HepG2 (cell line): ENCODE data around the gene SMYD2. TPM values are rescaled to one million over a fixed set of nuclear protein-coding genes. Genes with fewer than 3 reads are reported as not detected.

Source experiments
- ATAC-seq: fragments of 200-7000 bp; cut with Tn5 transposase; 3 replicates; pipeline ENCODE4 v1.9.1; 2020; ENCODE audit warnings: mild to moderate bottlenecking, moderate library complexity
- BruUV-seq: library from RNA; stranded (reverse); fragments of 400-500 nt; replicated peaks from 2 replicates; lab custom pipeline; 2021; lab: Mats Ljungman, UMichigan
- CTCF ChIA-PET: fragments of 300-600 bp; formaldehyde crosslinking; extraction: SDS; loops from one replicate; lab custom pipeline; 2021; ENCODE audit warnings: low total read pairs, inconsistent platforms, low intra/inter-chr PET ratio; lab: Yijun Ruan, JAX
- POLR2A ChIA-PET: fragments of 350-600 bp; sonication (Branson Sonifier 250); formaldehyde crosslinking; loops from one replicate; lab custom pipeline; 2020; ENCODE audit warnings: antibody characterized with exemption, inconsistent platforms; lab: Yijun Ruan, JAX
- DNase-seq: peaks from one replicate; pipeline ENCODE4 v3.0.0-alpha.2; 2015; ENCODE audit warnings: low spot score
- FAIRE-seq: peaks from 3 replicates; lab custom pipeline; 2011; peaks lifted over from hg19 to GRCh38; lab: Jason Lieb, UNC
- H2AFZ ChIP-seq: one replicate; pipeline ENCODE4 v1.6.1; 2011; ENCODE audit warnings: low read length, inconsistent platforms
- H3K27ac ChIP-seq: fragments of 300-600 bp; 3 replicates; pipeline ENCODE4 v1.8.0; 2011; ENCODE audit warnings: mixed run types, mild to moderate bottlenecking, mixed read lengths, low read length, inconsistent platforms; ENCODE audit not compliant: insufficient read depth; ENCODE audit errors: extremely low read length
- H3K27me3 ChIP-seq, 2 experiments: fragments of 200-600 bp in 1 of 2; 2 replicates in 1 of 2; 3 replicates in 1 of 2; pipeline versions ENCODE4 v1.6.0 to v1.8.0; 2011; ENCODE audit warnings: low read length in 2 of 2, mild to moderate bottlenecking in 2 of 2, moderate library complexity in 2 of 2, inconsistent platforms in 1 of 2; ENCODE audit not compliant: insufficient read depth in 2 of 2, control insufficient read depth in 1 of 2
- H3K36me3 ChIP-seq, 2 experiments: fragments of 200-600 bp in 1 of 2; replicated peaks in 1 of 2; 2 replicates in 1 of 2; 3 replicates in 1 of 2; pipeline versions ENCODE4 v1.5.1 to v1.8.0; 2011; ENCODE audit warnings: low read length in 2 of 2, inconsistent platforms in 1 of 2; ENCODE audit not compliant: insufficient read depth in 2 of 2, control insufficient read depth in 1 of 2
- H3K4me1 ChIP-seq: 2 replicates; pipeline ENCODE4 v1.5.1; 2012; ENCODE audit warnings: low read length, inconsistent platforms; ENCODE audit not compliant: insufficient read depth
- H3K4me2 ChIP-seq: 2 replicates; pipeline ENCODE4 v1.6.0; 2011; ENCODE audit warnings: low read depth, low read length, inconsistent platforms
- H3K4me3 ChIP-seq, 3 experiments: fragments of 200-600 bp in 1 of 3; sonication (generic), shearing (Covaris generic) in 1 of 3; replicated peaks in 1 of 3; 2 replicates each; pipeline ENCODE4 v1.5.1; 2011 to 2016; ENCODE audit warnings: low read length in 3 of 3, inconsistent platforms in 2 of 3, low read depth in 2 of 3, mild to moderate bottlenecking in 2 of 3, control low read depth in 1 of 3, mixed read lengths in 1 of 3; ENCODE audit not compliant: insufficient read depth in 1 of 3
- H3K79me2 ChIP-seq: one replicate; pipeline ENCODE4 v1.6.1; 2011; ENCODE audit warnings: low read length, inconsistent platforms; ENCODE audit not compliant: insufficient read depth
- H3K9ac ChIP-seq: 2 replicates; pipeline ENCODE4 v1.6.0; 2011; ENCODE audit warnings: mild to moderate bottlenecking, low read depth, low read length, inconsistent platforms; ENCODE audit not compliant: insufficient read depth
- H3K9me3 ChIP-seq: 2 replicates; pipeline ENCODE4 v1.5.1; 2012; ENCODE audit warnings: mild to moderate bottlenecking, low read length
- H4K20me1 ChIP-seq: 2 replicates; pipeline ENCODE4 v1.6.0; 2011; ENCODE audit warnings: inconsistent platforms, mild to moderate bottlenecking, low read length, moderate library complexity; ENCODE audit not compliant: insufficient read depth
- HNRNPH1 ChIP-seq: fragments of 200-400 bp; formaldehyde crosslinking; optimal IDR thresholded peaks from 2 replicates; pipeline ENCODE3; 2017; ENCODE audit warnings: mild to moderate bottlenecking, low read depth, low read length
- HNRNPUL1 ChIP-seq: fragments of 200-400 bp; formaldehyde crosslinking; IDR thresholded peaks from 2 replicates; pipeline ENCODE4 v1.6.1; 2017; ENCODE audit warnings: low read depth, mild to moderate bottlenecking, low read length, moderate library complexity
- MAFG ChIP-seq: sonication (generic); formaldehyde crosslinking; IDR thresholded peaks from 2 replicates; pipeline ENCODE4 v1.5.1; 2020; ENCODE audit warnings: mild to moderate bottlenecking, missing genetic modification reagents
- MYNN ChIP-seq: sonication (generic); formaldehyde crosslinking; IDR thresholded peaks from 2 replicates; pipeline ENCODE4 v1.4.0; 2020; ENCODE audit warnings: mild to moderate bottlenecking, low read depth, missing genetic modification reagents
- POGZ ChIP-seq: sonication (generic); formaldehyde crosslinking; IDR thresholded peaks from 2 replicates; pipeline ENCODE4 v1.4.0; 2020; ENCODE audit warnings: mild to moderate bottlenecking, missing genetic modification reagents
- SOX13 ChIP-seq, 3 experiments: fragments of 450-650 bp in 1 of 3; sonication (generic) in 1 of 3; formaldehyde crosslinking in 1 of 3; IDR thresholded peaks in 2 of 3; conservative IDR thresholded peaks in 1 of 3; 2 replicates each; pipeline versions ENCODE4 v1.5.0 to v1.6.1; 2016 to 2020; ENCODE audit warnings: antibody characterized with exemption in 1 of 3, mild to moderate bottlenecking in 1 of 3, missing compliant biosample characterization in 1 of 3, missing genetic modification reagents in 1 of 3, moderate library complexity in 1 of 3
- SP4 ChIP-seq: sonication (generic); formaldehyde crosslinking; IDR thresholded peaks from 2 replicates; pipeline ENCODE4 v1.8.1; 2023; ENCODE audit warnings: mild to moderate bottlenecking, missing genetic modification reagents
- ZNF441 ChIP-seq: sonication (generic); formaldehyde crosslinking; IDR thresholded peaks from 2 replicates; pipeline ENCODE4 v1.7.0; 2021; ENCODE audit warnings: missing genetic modification reagents, borderline replicate concordance
- ZNF468 ChIP-seq: sonication (generic); formaldehyde crosslinking; IDR thresholded peaks from 2 replicates; pipeline ENCODE4 v1.8.0; 2022; ENCODE audit warnings: mild to moderate bottlenecking, moderate library complexity, missing genetic modification reagents
- WGBS: methylation state at CpG from one replicate; pipeline ENCODE4 v1.1.6; 2017; ENCODE audit warnings: low lambda C conversion rate; 5-methylcytosine and 5-hydroxymethylcytosine counted together
- in situ Hi-C: cut with HindIII; loops from 2 replicates; pipeline ENCODE4 v1.10.0; 2017; ENCODE audit warnings: low pct_unique_long_range_greater_than_20kb; ENCODE audit not compliant: extremely low pct_ligation_motif_present
- intact Hi-C: fragments of 100-400 bp; cut with micrococcal nuclease; formaldehyde crosslinking; loops from one replicate; pipeline ENCODE4 v1.10.0; 2022; ENCODE audit not compliant: unreplicated experiment
- polyA plus RNA-seq, 8 experiments: library from polyadenylated mRNA; depleted of rRNA in 3 of 8; stranded (reverse) in 7 of 8; unstranded in 1 of 8; fragments of >200 nt; fragmentation: Illumina TruSeq in 4 of 8; extraction: Trizol in 4 of 8; gene quantifications; 2 replicates each; pipeline versions ENCODE4 v1.2.1 to v1.2.3, GENCODE V29; 2011 to 2016; ENCODE audit warnings: low read depth in 4 of 8, missing spikeins in 1 of 8, mixed read lengths in 1 of 8; ENCODE audit not compliant: insufficient read depth in 1 of 8
- total RNA-seq, 5 experiments: library from RNA; depleted of rRNA; stranded (reverse); fragments of >200 nt; fragmentation: Illumina TruSeq; extraction: Trizol; gene quantifications; 2 replicates each; pipeline ENCODE4 v1.2.3, GENCODE V29; 2016; ENCODE audit warnings: low read depth in 1 of 5
- TF ChIP-seq, protein P1 (sequence below): sonication (generic); formaldehyde crosslinking; conservative IDR thresholded peaks from 2 replicates; pipeline ENCODE4 v1.4.0; 2020; ENCODE audit warnings: missing genetic modification reagents
- TF ChIP-seq, protein P2 (sequence below): sonication (generic); formaldehyde crosslinking; conservative IDR thresholded peaks from 2 replicates; pipeline ENCODE4 v1.4.0; 2020; ENCODE audit warnings: missing genetic modification reagents
- TF ChIP-seq, protein P3 (sequence below): fragments of 450-650 bp; IDR thresholded peaks from 2 replicates; pipeline ENCODE4 v1.6.1; 2017
- TF ChIP-seq, protein P4 (sequence below): IDR thresholded peaks from 2 replicates; pipeline ENCODE4 v1.6.1; 2016; ENCODE audit warnings: low read depth, missing genetic modification reagents, missing compliant biosample characterization

SMYD2 gene
- total and polyA plus RNA-seq, 2 of the 13 experiments (the other 11 are each of a cell fraction or from before 2014, with no cell fraction given): 72.7 to 139 TPM

DNA sequence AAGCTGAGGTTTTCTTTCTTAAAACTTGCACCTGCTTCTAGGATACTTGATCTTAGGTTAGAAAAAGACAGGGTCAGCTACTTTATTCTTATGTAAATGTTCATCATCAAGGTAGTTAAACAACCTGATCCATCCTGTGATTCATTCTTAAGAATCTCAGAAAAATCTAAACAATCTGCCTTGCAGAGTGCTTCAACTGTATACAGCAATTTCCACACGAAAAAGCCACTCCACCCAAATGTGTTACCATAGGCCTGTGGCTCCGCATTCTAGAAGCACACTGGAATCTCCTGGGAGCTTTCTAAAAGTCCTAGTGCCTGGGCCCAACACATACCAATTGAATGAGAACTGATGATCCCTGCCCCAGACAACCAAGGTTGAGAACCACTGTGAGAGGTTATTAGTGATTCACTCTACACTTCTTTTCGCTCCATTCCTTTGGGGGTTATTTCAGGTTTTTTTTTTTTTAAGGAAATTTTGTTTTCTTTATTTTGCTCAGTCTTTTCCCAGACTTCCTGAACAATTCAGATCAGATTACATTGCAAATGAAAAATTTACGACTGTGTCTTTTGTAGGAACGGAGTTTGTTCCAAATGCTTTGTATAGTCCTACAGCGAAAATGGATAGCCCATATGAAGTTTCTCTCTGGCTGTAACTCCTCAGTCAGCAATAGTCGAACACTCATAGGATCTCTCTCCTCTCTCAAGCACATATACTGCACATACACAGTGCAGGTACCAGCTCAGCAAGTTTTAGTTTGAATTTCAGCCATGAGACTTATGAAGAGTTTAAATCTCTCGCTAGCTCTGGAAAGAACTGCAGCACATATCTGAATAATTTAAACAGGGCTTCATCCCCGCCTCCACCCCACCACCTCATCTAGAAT lies 16.1 kb downstream of the SMYD2 start:
- H3K4me3 ChIP-seq: no peak overlapping the region
- ChIA-PET POLR2A (no interaction called here), CTCF (no interaction called here)
- H3K4me2 ChIP-seq: no peak overlapping the region
- H3K79me2 ChIP-seq: peaks cover 63% of the 10 kb centered on the region
- in situ Hi-C loops: no loop called here
- no peak for FAIRE-seq
- H3K36me3 ChIP-seq: peaks cover 0 to 2% of the 10 kb centered on the region in 2 experiments; a peak in 4 of 5 replicates
- H4K20me1 ChIP-seq: peaks cover 12% of the 10 kb centered on the region; the same call in 1 of the 2 replicates
- intact Hi-C loops: no loop called here
- no peaks in the 10 kb centered on the region for H3K27me3 ChIP-seq
- no peak overlapping the region for H3K27ac ChIP-seq
- no peaks in the 10 kb centered on the region for H3K9me3 ChIP-seq
- WGBS: 94% methylated on average over 9 of the region's 9 CpGs
- no peak overlapping the region for H2AFZ ChIP-seq
- DNase-seq: no peak
- H3K9ac ChIP-seq: no peak overlapping the region
- peaks cover 24% of the 10 kb centered on the region for H3K4me1 ChIP-seq
- BruUV-seq: no TSS peak
- ATAC-seq: no peak
- TF ChIP-seq ZNF468 (CRISPR knock-in tag) (no peak), ZNF441 (CRISPR knock-in tag) (no peak), MYNN (no peak), POGZ (CRISPR knock-in tag) (no peak), HNRNPH1 (no peak), SOX13 (IDR thresholded peaks at IDR 0.05) (no peak), SOX13 (CRISPR knock-in tag; conservative IDR thresholded peaks at IDR 0.05 in 1 of 2, IDR thresholded peaks at IDR 0.05 in 1 of 2) (no peak), HNRNPUL1 (no peak), MAFG (no peak), SP4 (CRISPR knock-in tag) (no peak)
- TF ChIP-seq, protein P1, sequence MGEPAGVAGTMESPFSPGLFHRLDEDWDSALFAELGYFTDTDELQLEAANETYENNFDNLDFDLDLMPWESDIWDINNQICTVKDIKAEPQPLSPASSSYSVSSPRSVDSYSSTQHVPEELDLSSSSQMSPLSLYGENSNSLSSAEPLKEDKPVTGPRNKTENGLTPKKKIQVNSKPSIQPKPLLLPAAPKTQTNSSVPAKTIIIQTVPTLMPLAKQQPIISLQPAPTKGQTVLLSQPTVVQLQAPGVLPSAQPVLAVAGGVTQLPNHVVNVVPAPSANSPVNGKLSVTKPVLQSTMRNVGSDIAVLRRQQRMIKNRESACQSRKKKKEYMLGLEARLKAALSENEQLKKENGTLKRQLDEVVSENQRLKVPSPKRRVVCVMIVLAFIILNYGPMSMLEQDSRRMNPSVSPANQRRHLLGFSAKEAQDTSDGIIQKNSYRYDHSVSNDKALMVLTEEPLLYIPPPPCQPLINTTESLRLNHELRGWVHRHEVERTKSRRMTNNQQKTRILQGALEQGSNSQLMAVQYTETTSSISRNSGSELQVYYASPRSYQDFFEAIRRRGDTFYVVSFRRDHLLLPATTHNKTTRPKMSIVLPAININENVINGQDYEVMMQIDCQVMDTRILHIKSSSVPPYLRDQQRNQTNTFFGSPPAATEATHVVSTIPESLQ (CRISPR knock-in tag): no peak
- TF ChIP-seq, protein P2, sequence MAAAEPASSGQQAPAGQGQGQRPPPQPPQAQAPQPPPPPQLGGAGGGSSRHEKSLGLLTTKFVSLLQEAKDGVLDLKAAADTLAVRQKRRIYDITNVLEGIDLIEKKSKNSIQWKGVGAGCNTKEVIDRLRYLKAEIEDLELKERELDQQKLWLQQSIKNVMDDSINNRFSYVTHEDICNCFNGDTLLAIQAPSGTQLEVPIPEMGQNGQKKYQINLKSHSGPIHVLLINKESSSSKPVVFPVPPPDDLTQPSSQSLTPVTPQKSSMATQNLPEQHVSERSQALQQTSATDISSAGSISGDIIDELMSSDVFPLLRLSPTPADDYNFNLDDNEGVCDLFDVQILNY (CRISPR knock-in tag): no peak
- TF ChIP-seq, protein P3, sequence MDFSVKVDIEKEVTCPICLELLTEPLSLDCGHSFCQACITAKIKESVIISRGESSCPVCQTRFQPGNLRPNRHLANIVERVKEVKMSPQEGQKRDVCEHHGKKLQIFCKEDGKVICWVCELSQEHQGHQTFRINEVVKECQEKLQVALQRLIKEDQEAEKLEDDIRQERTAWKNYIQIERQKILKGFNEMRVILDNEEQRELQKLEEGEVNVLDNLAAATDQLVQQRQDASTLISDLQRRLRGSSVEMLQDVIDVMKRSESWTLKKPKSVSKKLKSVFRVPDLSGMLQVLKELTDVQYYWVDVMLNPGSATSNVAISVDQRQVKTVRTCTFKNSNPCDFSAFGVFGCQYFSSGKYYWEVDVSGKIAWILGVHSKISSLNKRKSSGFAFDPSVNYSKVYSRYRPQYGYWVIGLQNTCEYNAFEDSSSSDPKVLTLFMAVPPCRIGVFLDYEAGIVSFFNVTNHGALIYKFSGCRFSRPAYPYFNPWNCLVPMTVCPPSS: no peak
- TF ChIP-seq, protein P4, sequence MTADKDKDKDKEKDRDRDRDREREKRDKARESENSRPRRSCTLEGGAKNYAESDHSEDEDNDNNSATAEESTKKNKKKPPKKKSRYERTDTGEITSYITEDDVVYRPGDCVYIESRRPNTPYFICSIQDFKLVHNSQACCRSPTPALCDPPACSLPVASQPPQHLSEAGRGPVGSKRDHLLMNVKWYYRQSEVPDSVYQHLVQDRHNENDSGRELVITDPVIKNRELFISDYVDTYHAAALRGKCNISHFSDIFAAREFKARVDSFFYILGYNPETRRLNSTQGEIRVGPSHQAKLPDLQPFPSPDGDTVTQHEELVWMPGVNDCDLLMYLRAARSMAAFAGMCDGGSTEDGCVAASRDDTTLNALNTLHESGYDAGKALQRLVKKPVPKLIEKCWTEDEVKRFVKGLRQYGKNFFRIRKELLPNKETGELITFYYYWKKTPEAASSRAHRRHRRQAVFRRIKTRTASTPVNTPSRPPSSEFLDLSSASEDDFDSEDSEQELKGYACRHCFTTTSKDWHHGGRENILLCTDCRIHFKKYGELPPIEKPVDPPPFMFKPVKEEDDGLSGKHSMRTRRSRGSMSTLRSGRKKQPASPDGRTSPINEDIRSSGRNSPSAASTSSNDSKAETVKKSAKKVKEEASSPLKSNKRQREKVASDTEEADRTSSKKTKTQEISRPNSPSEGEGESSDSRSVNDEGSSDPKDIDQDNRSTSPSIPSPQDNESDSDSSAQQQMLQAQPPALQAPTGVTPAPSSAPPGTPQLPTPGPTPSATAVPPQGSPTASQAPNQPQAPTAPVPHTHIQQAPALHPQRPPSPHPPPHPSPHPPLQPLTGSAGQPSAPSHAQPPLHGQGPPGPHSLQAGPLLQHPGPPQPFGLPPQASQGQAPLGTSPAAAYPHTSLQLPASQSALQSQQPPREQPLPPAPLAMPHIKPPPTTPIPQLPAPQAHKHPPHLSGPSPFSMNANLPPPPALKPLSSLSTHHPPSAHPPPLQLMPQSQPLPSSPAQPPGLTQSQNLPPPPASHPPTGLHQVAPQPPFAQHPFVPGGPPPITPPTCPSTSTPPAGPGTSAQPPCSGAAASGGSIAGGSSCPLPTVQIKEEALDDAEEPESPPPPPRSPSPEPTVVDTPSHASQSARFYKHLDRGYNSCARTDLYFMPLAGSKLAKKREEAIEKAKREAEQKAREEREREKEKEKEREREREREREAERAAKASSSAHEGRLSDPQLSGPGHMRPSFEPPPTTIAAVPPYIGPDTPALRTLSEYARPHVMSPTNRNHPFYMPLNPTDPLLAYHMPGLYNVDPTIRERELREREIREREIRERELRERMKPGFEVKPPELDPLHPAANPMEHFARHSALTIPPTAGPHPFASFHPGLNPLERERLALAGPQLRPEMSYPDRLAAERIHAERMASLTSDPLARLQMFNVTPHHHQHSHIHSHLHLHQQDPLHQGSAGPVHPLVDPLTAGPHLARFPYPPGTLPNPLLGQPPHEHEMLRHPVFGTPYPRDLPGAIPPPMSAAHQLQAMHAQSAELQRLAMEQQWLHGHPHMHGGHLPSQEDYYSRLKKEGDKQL (CRISPR knock-in tag): no peak
